GM23338 (cell line): ENCODE measurements around the gene ZNF746. TPM values are rescaled to one million over a fixed set of nuclear protein-coding genes. Genes with fewer than 3 reads are reported as not detected.

ENCODE experiments used
- ATAC-seq: fragments of 200-7000 bp; cut with Tn5 transposase; 3 replicates; pipeline ENCODE4 v1.9.1; 2020
- DNase-seq: peaks from one replicate; pipeline ENCODE4 v3.0.0-alpha.2; 2015; ENCODE audit warnings: low spot score
- H2AFZ ChIP-seq: fragments of 200-600 bp; sonication (generic); 2 replicates; pipeline ENCODE4 v1.8.0; 2016; ENCODE audit warnings: antibody characterized with exemption, mild to moderate bottlenecking, moderate library complexity
- H3F3A ChIP-seq: fragments of 200-600 bp; sonication (generic); replicated peaks from 2 replicates; pipeline ENCODE4 v1.8.0; 2017; ENCODE audit warnings: antibody characterized with exemption, mixed run types, low read depth
- H3K27ac ChIP-seq: fragments of 200-600 bp; sonication (generic); 2 replicates; pipeline ENCODE4 v1.6.1; 2016; ENCODE audit warnings: low read depth
- H3K27me3 ChIP-seq: fragments of 200-600 bp; sonication (generic); 2 replicates; pipeline ENCODE4 v1.8.0; 2016; ENCODE audit warnings: mild to moderate bottlenecking, mixed run types, moderate library complexity; ENCODE audit not compliant: insufficient read depth
- H3K36me3 ChIP-seq: fragments of 200-600 bp; sonication (generic); 2 replicates; pipeline ENCODE4 v1.8.0; 2016; ENCODE audit warnings: mild to moderate bottlenecking; ENCODE audit not compliant: insufficient read depth
- H3K4me1 ChIP-seq: fragments of 200-600 bp; sonication (generic); 2 replicates; pipeline ENCODE4 v1.8.0; 2016; ENCODE audit warnings: mild to moderate bottlenecking, moderate library complexity; ENCODE audit not compliant: insufficient read depth
- H3K4me2 ChIP-seq: fragments of 200-600 bp; sonication (generic); 2 replicates; pipeline ENCODE4 v1.7.1; 2017; ENCODE audit warnings: mixed run types
- H3K4me3 ChIP-seq: fragments of 200-600 bp; sonication (generic); 2 replicates; pipeline ENCODE4 v1.6.1; 2016; ENCODE audit warnings: mixed run types
- H3K79me2 ChIP-seq: fragments of 200-600 bp; sonication (generic); replicated peaks from 2 replicates; pipeline ENCODE4 v1.8.0; 2017; ENCODE audit warnings: mild to moderate bottlenecking; ENCODE audit not compliant: insufficient read depth
- H3K9me2 ChIP-seq: fragments of 200-600 bp; sonication (generic); 2 replicates; pipeline ENCODE4 v1.8.0; 2017; ENCODE audit not compliant: insufficient read depth
- H4K20me1 ChIP-seq: fragments of 200-600 bp; sonication (generic); replicated peaks from 2 replicates; pipeline ENCODE4 v1.8.0; 2017; ENCODE audit warnings: mild to moderate bottlenecking; ENCODE audit not compliant: insufficient read depth
- H3K27ac Mint-ChIP-seq: 2 replicates; pipeline ENCODE4 v1.8.0; 2020; ENCODE audit warnings: inconsistent platforms, mild to moderate bottlenecking, moderate library complexity, mixed read lengths
- H3K27me3 Mint-ChIP-seq: 3 replicates; pipeline ENCODE4 v1.8.0; 2022; ENCODE audit warnings: low read depth, mild to moderate bottlenecking, moderate library complexity, mixed read lengths, inconsistent platforms; ENCODE audit not compliant: insufficient read depth, poor library complexity
- H3K36me3 Mint-ChIP-seq: 3 replicates; pipeline ENCODE4 v1.8.0; 2021; ENCODE audit warnings: low read depth, mild to moderate bottlenecking, inconsistent platforms, moderate library complexity, mixed read lengths
- H3K4me1 Mint-ChIP-seq: 3 replicates; pipeline ENCODE4 v1.8.0; 2020; ENCODE audit warnings: mild to moderate bottlenecking, inconsistent platforms, mixed read lengths
- H3K4me3 Mint-ChIP-seq: 3 replicates; pipeline ENCODE4 v1.8.0; 2021; ENCODE audit warnings: moderate library complexity, mild to moderate bottlenecking, inconsistent platforms, mixed read lengths
- H3K9me3 Mint-ChIP-seq: 3 replicates; pipeline ENCODE4 v1.8.0; 2020; ENCODE audit warnings: moderate library complexity, mild to moderate bottlenecking, inconsistent platforms, mixed read lengths
- CREB1 ChIP-seq: fragments of 250-450 bp; sonication (Bioruptor Pico); IDR thresholded peaks from 2 replicates; pipeline ENCODE4 v1.5.0; 2020; ENCODE audit warnings: low read depth, mild to moderate bottlenecking, moderate library complexity
- CTCF ChIP-seq, 2 experiments: fragments of 200-600 bp in 1 of 2; sonication (generic) in 1 of 2; conservative IDR thresholded peaks; 2 replicates each; pipeline versions ENCODE4 v1.5.1 to v1.6.1; 2016 to 2017; ENCODE audit warnings: antibody characterized with exemption in 2 of 2, low read depth in 2 of 2, mild to moderate bottlenecking in 2 of 2, moderate library complexity in 1 of 2
- EZH2phosphoT487 ChIP-seq: fragments of 200-600 bp; sonication (generic); IDR thresholded peaks from one replicate; pipeline ENCODE4 v1.8.1; 2018; ENCODE audit warnings: antibody characterized with exemption; ENCODE audit not compliant: unreplicated experiment
- NANOG ChIP-seq: IDR thresholded peaks from 2 replicates; pipeline ENCODE4 v1.6.1; 2016; ENCODE audit warnings: antibody characterized with exemption, borderline replicate concordance
- POLR2AphosphoS5 ChIP-seq: IDR thresholded peaks from 2 replicates; pipeline ENCODE4 v1.6.1; 2016; ENCODE audit warnings: antibody characterized with exemption, low read depth
- STAT1 ChIP-seq: IDR thresholded peaks from one replicate; pipeline ENCODE4 v1.6.1; 2016; ENCODE audit warnings: antibody characterized with exemption; ENCODE audit not compliant: unreplicated experiment
- ZNF462 ChIP-seq: fragments of 250-450 bp; sonication (Bioruptor Pico); IDR thresholded peaks from 2 replicates; pipeline ENCODE4 v1.5.0; 2020; ENCODE audit warnings: mild to moderate bottlenecking, moderate library complexity
- long read RNA-seq: library from polyadenylated mRNA; unstranded; transcript quantifications from one replicate; pipeline ENCODE4 v2.0.0, GENCODE V29; 2020; ENCODE audit not compliant: unreplicated experiment
- polyA plus RNA-seq: library from polyadenylated mRNA; unstranded; fragments of >200 nt; fragmentation: Nextera tagmentation; extraction: Ambion mirVana; gene quantifications from 2 replicates; pipeline ENCODE4 v1.2.1, GENCODE V29; 2016
- total RNA-seq: library from RNA; depleted of rRNA; stranded (reverse); fragments of >200 nt; shearing (Covaris generic); gene quantifications from 2 replicates; pipeline ENCODE4 v1.2.3, GENCODE V29; 2014; rRNA removed

The ZNF746 gene
- 12.9 and 18.6 TPM in 2 replicates for total RNA-seq
- polyA plus RNA-seq, result 10.0 and 12.9 TPM in 2 replicates
- long read RNA-seq, partial matches to known transcripts, result 1 of 5 reads
- long read RNA-seq, other reads (novel, unspliced or antisense), result 2 of 5 reads

- peak; percentile 92 for DNase-seq
- Histone ChIP-seq H3K4me1 (no peaks in the 10 kb centered on the region), H3F3A (no peaks in the 10 kb centered on the region), H3K4me3 (peak within 1 kb of the TSS; percentile 83), H3K4me2 (peak within 1 kb of the TSS; percentile 94), H2AFZ (peak within 1 kb of the TSS; percentile 99), H3K9me2 (no peaks in the 10 kb centered on the region), H3K79me2 (peaks cover 16% of the 10 kb centered on the region), H3K27me3 (peaks cover 24% of the 10 kb centered on the region), H3K36me3 (0 out of 2 replicates have a peak, but pooled peaks cover 4% of the 10 kb centered on the region), H4K20me1 (peaks cover 7% of the 10 kb centered on the region; the same call in 1 of the 2 replicates), H3K27ac (no peak within 1 kb of the TSS)
- peak; percentile 93 for ATAC-seq
- Mint-ChIP-seq H3K4me3 (peak within 1 kb of the TSS; percentile 95), H3K9me3 (no peaks in the 10 kb centered on the region), H3K27me3 (peaks cover 21% of the 10 kb centered on the region), H3K27ac (no peak within 1 kb of the TSS), H3K36me3 (peaks cover 18% of the 10 kb centered on the region), H3K4me1 (peaks cover 13% of the 10 kb centered on the region)
- TF ChIP-seq CTCF (conservative IDR thresholded peaks at IDR 0.05; ENCODE audit: low read depth in 2 of 2) (peak in 1 of 2 experiments; percentile 73; a peak in 2 of 4 replicates), NANOG (no peak), POLR2AphosphoS5 (peak; percentile 46), CREB1 (CRISPR knock-in tag) (peak; percentile 75)
Measured at GRCh38 chr7:149497467-149498261, at the start of gene ZNF746. TSS of gene ZNF746 (minus strand) at chr7:149497809. CDS start at chr7:149497536, 273 bp downstream.

GRCh38 chr7:149547126-149547525 lies 49.5 kb upstream of the ZNF746 start:
- ATAC-seq, result peak; percentile 61; the same call in 2 of the 3 replicates
- TF ChIP-seq STAT1, result no peak
- no peak for TF ChIP-seq CREB1 (CRISPR knock-in tag)
- peak in 1 of 2 experiments; percentile 60; a peak in 3 of 4 replicates for TF ChIP-seq CTCF (conservative IDR thresholded peaks at IDR 0.05; ENCODE audit: low read depth in 2 of 2)
- TF ChIP-seq ZNF462 (CRISPR knock-in tag), result no peak
- no peak for TF ChIP-seq EZH2phosphoT487

More at GRCh38 chr7:149547126-149547525, 49.5 kb upstream of the ZNF746 start:
- no peaks in the 10 kb centered on the region for H3K27me3 ChIP-seq
- Mint-ChIP-seq H3K27me3 (no peaks in the 10 kb centered on the region), H3K9me3 (peaks cover 5% of the 10 kb centered on the region), H3K36me3 (peaks cover 69% of the 10 kb centered on the region), H3K27ac (no peak overlapping the region), H3K4me3 (no peak overlapping the region), H3K4me1 (no peaks in the 10 kb centered on the region)
- H4K20me1 ChIP-seq, result no peaks in the 10 kb centered on the region
- no peak overlapping the region for H3K4me2 ChIP-seq
- no peaks in the 10 kb centered on the region for H3K4me1 ChIP-seq
- no peaks in the 10 kb centered on the region for H3K9me2 ChIP-seq
- no peak overlapping the region for H3K27ac ChIP-seq
- peaks cover 12% of the 10 kb centered on the region for H3K36me3 ChIP-seq
- peak; percentile 13 for DNase-seq
- no peak overlapping the region for H3K4me3 ChIP-seq
- H3F3A ChIP-seq, result no peaks in the 10 kb centered on the region
- H3K79me2 ChIP-seq, result no peaks in the 10 kb centered on the region
- H2AFZ ChIP-seq, result no peak overlapping the region
